ENCODE results near the gene SULT1E1.

The SULT1E1 gene

DNA sequence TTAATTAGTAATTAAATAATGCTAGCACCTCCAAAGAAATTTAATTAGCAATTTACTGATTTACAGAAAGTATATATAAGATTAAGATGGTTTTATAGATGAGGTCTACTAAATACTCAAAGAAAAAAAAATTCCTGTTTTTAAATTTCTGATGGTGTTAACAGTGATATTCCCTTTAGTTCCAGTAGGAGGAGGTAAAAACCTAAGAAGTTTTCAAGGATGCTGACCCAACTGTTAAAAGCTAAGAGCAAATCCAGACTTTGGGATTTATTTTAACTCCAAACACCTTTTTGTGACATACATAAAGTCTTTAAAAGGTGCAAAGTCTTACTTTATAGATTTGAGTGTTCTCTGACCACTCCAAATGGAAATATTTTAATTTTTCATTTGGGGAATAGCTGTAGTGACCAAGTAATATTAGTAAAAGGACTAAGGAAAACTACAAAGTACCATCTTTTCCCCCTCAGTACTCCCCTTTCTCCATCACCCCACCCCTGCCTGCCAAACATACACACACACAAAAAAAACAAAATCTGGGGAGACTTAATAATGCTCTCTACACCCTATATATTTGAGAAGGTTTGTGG lies 36.7 kb upstream of the SULT1E1 start (continued):
- TF ChIP-seq, protein P1, sequence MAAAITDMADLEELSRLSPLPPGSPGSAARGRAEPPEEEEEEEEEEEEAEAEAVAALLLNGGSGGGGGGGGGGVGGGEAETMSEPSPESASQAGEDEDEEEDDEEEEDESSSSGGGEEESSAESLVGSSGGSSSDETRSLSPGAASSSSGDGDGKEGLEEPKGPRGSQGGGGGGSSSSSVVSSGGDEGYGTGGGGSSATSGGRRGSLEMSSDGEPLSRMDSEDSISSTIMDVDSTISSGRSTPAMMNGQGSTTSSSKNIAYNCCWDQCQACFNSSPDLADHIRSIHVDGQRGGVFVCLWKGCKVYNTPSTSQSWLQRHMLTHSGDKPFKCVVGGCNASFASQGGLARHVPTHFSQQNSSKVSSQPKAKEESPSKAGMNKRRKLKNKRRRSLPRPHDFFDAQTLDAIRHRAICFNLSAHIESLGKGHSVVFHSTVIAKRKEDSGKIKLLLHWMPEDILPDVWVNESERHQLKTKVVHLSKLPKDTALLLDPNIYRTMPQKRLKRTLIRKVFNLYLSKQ (tag by site-specific recombination; IDR thresholded peaks at IDR 0.05; ENCODE audit: borderline replicate concordance) = no peak
- TF ChIP-seq, protein P2, sequence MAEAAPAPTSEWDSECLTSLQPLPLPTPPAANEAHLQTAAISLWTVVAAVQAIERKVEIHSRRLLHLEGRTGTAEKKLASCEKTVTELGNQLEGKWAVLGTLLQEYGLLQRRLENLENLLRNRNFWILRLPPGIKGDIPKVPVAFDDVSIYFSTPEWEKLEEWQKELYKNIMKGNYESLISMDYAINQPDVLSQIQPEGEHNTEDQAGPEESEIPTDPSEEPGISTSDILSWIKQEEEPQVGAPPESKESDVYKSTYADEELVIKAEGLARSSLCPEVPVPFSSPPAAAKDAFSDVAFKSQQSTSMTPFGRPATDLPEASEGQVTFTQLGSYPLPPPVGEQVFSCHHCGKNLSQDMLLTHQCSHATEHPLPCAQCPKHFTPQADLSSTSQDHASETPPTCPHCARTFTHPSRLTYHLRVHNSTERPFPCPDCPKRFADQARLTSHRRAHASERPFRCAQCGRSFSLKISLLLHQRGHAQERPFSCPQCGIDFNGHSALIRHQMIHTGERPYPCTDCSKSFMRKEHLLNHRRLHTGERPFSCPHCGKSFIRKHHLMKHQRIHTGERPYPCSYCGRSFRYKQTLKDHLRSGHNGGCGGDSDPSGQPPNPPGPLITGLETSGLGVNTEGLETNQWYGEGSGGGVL (tag by site-specific recombination; IDR thresholded peaks at IDR 0.05) = no peak
- no peak for TF ChIP-seq ZNF24 (tag by site-specific recombination; IDR thresholded peaks at IDR 0.05)

DNA sequence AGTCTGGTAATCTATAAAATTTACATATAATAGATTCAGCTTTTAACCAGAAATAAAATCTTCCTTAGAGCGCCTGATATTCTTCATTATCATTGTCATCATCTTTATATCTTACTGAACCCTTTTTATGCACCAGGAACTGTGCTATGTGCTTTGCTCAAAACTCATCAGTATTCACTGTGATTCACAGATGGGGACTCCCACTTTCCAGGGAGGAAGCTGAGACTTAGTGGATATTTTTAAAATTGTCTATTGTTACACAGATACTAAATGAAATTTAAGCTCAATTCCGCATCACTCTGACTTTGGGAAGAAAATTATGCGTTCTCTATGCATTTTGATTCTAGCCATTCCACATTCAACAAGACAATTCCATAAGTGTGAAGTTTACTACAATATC lies 34.8 kb upstream of the SULT1E1 start:
- Histone ChIP-seq H3K36me3 (ENCODE audit: control insufficient read depth in 2 of 2, insufficient read depth in 1 of 2, low read length in 2 of 2) (no peaks in the 10 kb centered on the region), H3K4me1 (ENCODE audit: control insufficient read depth, insufficient read depth, low read length) (no peaks in the 10 kb centered on the region), H3K4me3 (ENCODE audit: low read depth, low read length) (no peak overlapping the region), H3K9me3 (ENCODE audit: control insufficient read depth, insufficient read depth, low read depth, low read length) (no peaks in the 10 kb centered on the region), H3K27ac (ENCODE audit: extremely low read depth, low read depth, low read length) (no peak overlapping the region)
- ChIA-PET CTCF (interaction anchor here (0.7 to 1.1 kb wide), 3 partner anchors 289 to 624 kb away, joined by 3 to 7 read pairs (median 4); no protein-coding TSS in a partner anchor), POLR2A (no interaction called here)
- TF ChIP-seq SETDB1 (IDR thresholded peaks at IDR 0.05; ENCODE audit: insufficient read length, low read length) = no peak
- TF ChIP-seq KLF16 (tag by site-specific recombination; IDR thresholded peaks at IDR 0.05) = no peak
- TF ChIP-seq, protein P3, sequence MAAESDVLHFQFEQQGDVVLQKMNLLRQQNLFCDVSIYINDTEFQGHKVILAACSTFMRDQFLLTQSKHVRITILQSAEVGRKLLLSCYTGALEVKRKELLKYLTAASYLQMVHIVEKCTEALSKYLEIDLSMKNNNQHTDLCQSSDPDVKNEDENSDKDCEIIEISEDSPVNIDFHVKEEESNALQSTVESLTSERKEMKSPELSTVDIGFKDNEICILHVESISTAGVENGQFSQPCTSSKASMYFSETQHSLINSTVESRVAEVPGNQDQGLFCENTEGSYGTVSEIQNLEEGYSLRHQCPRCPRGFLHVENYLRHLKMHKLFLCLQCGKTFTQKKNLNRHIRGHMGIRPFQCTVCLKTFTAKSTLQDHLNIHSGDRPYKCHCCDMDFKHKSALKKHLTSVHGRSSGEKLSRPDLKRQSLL (tag by site-specific recombination; IDR thresholded peaks at IDR 0.05) = no peak
- TF ChIP-seq ZNF157 (tag by site-specific recombination; IDR thresholded peaks at IDR 0.05) = no peak
- no peak for TF ChIP-seq ZNF623 (tag by site-specific recombination; IDR thresholded peaks at IDR 0.05)
- TF ChIP-seq ZNF501 (tag by site-specific recombination; IDR thresholded peaks at IDR 0.05) = no peak
- TF ChIP-seq, protein P4, sequence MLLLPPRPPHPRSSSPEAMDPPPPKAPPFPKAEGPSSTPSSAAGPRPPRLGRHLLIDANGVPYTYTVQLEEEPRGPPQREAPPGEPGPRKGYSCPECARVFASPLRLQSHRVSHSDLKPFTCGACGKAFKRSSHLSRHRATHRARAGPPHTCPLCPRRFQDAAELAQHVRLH (tag by site-specific recombination; IDR thresholded peaks at IDR 0.05) = no peak
- TF ChIP-seq ZNF211 (tag by site-specific recombination; IDR thresholded peaks at IDR 0.05; ENCODE audit: low read depth) = no peak

DNA sequence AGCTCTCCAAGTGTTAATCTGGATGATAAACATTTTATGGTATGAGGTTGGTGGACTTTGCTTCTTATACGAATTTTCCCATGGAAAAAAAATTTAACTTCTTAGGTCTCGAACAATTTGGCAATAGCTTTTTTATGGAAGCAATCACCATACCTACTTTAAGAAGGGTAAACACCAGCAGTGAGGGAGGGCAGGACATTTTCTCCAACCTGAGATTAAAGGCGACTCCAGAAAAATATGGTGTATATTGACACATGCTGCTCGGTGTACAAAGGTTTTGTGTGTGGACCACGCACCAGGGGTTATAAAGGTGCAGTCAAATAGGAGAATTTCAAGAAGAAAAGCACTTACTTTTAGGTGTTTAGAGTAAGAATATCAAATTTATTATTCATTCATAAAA lies 34.2 kb upstream of the SULT1E1 start:
- CTCF ChIA-PET = interaction anchor here (0.6 to 1.1 kb wide), 4 partner anchors 13 to 1221 kb away, joined by 3 to 7 read pairs (median 4); no protein-coding TSS in a partner anchor
- TF ChIP-seq, protein P1 (tag by site-specific recombination; IDR thresholded peaks at IDR 0.05; ENCODE audit: borderline replicate concordance) = no peak
- TF ChIP-seq YY1 (tag by site-specific recombination; IDR thresholded peaks at IDR 0.05) (no peak), ZFP69B (tag by site-specific recombination; IDR thresholded peaks at IDR 0.05) (no peak), ZNF114 (tag by site-specific recombination; IDR thresholded peaks at IDR 0.05) (no peak), TCF7L2 (IDR thresholded peaks at IDR 0.05; ENCODE audit: borderline replicate concordance, low read depth, low read length) (no peak), BCL11A (tag by site-specific recombination; IDR thresholded peaks at IDR 0.05; ENCODE audit: low read depth) (no peak), ZNF555 (tag by site-specific recombination; conservative IDR thresholded peaks at IDR 0.05) (no peak), ZNF423 (tag by site-specific recombination; IDR thresholded peaks at IDR 0.05) (no peak), ZNF791 (tag by site-specific recombination; IDR thresholded peaks at IDR 0.05) (no peak), ZNF223 (tag by site-specific recombination; IDR thresholded peaks at IDR 0.05) (no peak), ZNF341 (tag by site-specific recombination; IDR thresholded peaks at IDR 0.05; ENCODE audit: low read depth) (no peak), ZNF670 (tag by site-specific recombination; IDR thresholded peaks at IDR 0.05; ENCODE audit: low read depth) (no peak), ZFP3 (tag by site-specific recombination; IDR thresholded peaks at IDR 0.05; ENCODE audit: low read depth) (no peak), ZNF214 (tag by site-specific recombination; IDR thresholded peaks at IDR 0.05; ENCODE audit: borderline replicate concordance) (no peak), ZNF747 (tag by site-specific recombination; IDR thresholded peaks at IDR 0.05) (no peak), ZNF155 (tag by site-specific recombination; IDR thresholded peaks at IDR 0.05) (no peak)
- TF ChIP-seq, protein P5, sequence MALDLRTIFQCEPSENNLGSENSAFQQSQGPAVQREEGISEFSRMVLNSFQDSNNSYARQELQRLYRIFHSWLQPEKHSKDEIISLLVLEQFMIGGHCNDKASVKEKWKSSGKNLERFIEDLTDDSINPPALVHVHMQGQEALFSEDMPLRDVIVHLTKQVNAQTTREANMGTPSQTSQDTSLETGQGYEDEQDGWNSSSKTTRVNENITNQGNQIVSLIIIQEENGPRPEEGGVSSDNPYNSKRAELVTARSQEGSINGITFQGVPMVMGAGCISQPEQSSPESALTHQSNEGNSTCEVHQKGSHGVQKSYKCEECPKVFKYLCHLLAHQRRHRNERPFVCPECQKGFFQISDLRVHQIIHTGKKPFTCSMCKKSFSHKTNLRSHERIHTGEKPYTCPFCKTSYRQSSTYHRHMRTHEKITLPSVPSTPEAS (tag by site-specific recombination; IDR thresholded peaks at IDR 0.05) = no peak

More for the DNA sequence above, 34.2 kb upstream of the SULT1E1 start:
- no peaks in the 10 kb centered on the region for H3K4me1 ChIP-seq (ENCODE audit: control insufficient read depth, insufficient read depth, low read length)
- no peaks in the 10 kb centered on the region for H3K9me3 ChIP-seq (ENCODE audit: control insufficient read depth, insufficient read depth, low read depth, low read length)
- H3K4me3 ChIP-seq (ENCODE audit: low read depth, low read length) = no peak overlapping the region
- H3K27ac ChIP-seq (ENCODE audit: extremely low read depth, low read depth, low read length) = no peak overlapping the region
- no peaks in the 10 kb centered on the region for H3K36me3 ChIP-seq (ENCODE audit: control insufficient read depth in 2 of 2, insufficient read depth in 1 of 2, low read length in 2 of 2)
- POLR2A ChIA-PET = no interaction called here

Data from HEK293 (cell line).